GM18508 (cell line): ENCODE results near the gene LRRC3.

Experiments used
- ATAC-seq: cut with Tn5 transposase; IDR thresholded peaks from one replicate; pipeline ENCODE4 v1.9.1; 2021; ENCODE audit warnings: moderate number of reproducible peaks; ENCODE audit not compliant: insufficient read depth, unreplicated experiment

The LRRC3 gene

GRCh38 chr21:44455524-44456213 is 359 bp downstream of the LRRC3 start:
- no peak for ATAC-seq

DNA sequence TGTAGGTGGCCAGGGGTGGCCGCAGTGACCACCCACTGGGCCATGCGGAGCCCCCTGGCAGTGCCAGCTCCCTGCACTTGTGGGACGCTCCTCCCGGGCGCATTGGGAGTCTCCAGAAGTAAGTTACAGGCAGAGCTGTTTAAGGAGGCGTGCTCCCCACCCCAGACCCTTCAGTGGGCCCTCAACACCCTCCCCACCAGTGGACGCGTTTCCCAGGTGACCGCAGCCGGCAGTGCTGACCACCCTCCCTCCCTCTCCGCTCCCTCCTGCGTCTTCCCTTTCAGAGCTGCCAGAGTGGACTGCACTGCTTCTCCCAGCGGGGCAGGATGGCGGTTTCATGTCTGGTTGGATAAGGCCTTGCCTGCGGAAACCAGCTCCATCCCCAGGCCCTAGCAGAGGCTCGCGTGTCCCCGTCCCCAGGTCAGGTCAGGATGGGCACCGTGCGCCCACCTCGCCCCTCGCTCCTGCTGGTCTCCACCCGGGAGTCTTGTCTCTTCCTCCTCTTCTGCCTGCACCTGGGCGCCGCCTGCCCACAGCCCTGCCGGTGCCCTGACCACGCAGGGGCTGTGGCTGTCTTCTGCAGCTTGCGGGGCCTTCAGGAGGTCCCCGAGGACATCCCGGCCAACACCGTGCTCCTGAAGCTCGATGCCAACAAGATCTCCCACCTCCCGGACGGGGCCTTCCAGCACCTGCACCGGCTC is 1.1 kb downstream of the LRRC3 start:
- ATAC-seq: no peak

DNA sequence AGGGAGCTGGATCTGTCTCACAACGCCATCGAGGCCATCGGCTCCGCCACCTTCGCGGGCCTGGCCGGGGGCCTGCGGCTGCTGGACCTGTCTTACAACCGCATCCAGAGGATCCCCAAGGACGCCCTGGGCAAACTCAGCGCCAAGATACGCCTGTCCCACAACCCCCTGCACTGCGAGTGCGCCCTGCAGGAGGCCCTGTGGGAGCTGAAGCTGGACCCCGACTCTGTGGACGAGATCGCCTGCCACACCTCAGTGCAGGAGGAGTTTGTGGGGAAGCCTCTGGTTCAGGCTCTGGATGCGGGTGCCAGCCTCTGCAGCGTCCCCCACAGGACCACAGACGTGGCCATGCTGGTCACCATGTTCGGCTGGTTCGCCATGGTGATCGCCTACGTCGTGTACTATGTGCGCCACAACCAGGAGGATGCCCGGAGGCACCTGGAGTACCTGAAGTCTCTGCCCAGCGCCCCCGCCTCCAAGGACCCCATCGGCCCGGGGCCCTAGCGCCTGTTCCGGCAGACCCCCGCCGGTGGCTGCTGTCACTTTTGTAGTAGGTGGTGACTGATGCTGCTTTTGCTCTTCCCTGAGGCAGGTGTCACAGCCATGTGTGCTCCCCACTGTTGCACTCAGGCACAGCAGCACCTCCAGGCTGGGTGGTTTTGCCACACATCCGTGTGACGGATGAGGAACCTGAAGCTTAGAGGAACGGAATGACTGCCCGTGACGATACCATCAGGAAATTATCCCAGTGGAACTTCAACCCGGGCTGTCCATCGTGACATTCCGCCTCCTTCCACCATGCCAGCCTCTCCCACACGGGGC is 1.8 kb downstream of the LRRC3 start:
- ATAC-seq: no peak

DNA sequence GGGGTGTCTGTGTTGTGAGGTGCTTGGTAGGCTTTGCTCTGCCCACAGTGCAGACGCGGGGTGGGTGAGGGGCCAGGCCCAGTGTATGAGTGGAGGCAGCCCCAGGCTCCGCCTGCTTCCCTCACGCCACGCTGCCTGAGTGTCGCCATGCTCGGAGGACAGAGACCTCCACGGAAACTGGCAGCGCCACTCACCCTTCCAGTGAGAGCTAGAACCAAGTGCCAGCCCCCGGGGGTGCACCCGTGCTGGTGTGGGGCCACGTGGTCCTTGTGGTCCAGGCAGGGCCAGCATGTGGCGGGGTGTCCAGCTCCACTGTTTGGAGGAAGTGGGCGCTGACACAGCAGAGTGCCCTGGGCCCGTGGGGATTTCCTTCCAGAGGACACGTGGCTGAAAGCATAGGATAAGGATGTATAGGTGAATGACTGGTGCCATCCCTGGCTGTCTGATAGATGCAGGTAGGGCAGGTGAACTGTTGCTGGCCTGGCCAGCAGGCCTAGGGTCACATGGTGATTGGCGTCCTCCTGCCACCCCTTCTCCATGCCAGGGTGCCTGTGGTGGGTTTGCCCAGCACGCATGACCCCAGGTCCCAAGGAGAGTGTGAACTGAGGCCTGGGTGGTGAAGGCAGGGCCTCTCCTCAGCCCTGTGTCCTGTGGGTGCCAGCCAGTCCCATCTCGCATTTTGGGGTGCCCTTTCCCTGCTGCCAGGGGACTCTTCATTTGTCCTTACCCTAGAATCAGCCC is 3.8 kb downstream of the LRRC3 start:
- ATAC-seq: no peak

DNA sequence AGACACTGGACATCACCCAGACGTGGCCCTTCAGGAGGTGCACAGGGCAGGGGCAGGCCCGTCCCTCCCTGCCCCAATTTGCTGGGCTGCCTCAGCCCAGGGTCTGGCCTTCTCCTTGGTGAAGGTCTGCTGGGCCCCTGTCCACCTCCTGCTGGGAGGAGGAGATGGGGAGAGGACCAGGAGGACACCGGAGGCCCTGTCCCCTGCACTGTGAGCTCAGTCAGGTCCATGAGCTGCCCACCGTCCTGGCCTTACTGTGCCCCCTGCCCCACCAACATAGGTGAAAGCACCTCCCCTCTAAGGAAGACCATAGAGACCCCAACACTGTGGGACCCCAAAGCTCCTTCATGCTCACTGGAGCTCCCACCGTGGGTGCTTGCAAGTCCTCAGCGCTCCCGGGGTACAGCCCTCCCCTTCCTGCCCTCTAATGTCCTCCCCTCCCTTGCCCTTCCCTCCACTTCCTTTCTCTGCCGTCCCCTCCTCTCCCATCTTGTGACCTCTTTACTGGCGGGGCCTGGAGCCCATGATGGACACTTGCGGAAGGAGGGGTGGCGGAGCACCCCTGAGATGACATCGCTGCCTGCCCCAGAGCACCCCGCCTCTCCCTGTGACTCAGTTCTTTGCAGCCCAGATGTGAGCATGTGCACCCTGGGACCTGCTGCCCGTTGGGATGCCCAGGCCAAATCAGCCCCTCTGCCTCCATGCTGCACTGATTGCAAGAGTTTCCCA is 4.6 kb downstream of the LRRC3 start:
- ATAC-seq: no peak

DNA sequence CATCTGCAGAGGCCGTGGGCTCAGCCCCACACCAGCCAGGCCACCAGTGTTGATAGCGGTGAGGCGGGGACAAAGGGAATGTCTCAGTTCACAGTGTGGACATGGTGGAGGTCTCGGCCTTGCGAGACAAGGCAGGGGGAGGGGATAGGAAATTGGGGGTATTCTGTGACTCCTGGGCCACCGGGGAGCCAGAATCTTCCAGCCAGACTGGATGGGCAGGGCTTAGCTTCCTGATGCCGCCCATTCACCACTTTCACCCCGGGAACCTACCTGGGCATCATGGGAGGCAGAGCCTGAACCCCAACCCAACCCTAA is 5.1 kb downstream of the LRRC3 start:
- ATAC-seq: no peak

DNA sequence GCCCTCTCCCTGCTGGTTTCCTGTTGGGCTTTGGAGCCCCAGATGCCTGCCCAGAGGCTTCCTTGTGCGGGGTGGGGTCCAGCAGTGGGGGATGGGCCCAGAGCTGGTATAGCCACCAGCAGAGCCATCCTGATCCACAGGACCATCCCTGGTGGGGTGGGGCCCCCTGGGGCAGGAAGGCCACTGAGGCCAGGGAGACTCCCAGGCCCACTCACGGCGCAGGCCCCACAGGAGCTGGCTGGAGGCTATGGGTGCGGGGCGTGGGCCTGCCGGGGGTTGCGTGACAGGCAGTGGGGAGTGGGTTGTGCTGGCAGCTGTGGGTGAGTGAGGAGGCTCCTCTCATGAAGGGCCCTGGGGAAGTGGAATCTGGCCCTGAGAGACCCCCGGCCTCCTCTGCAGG is 5.7 kb downstream of the LRRC3 start:
- no peak for ATAC-seq

- ATAC-seq: no peak
These were observed 6.2 kb downstream of the LRRC3 start for GRCh38 chr21:44461464-44462001.

DNA sequence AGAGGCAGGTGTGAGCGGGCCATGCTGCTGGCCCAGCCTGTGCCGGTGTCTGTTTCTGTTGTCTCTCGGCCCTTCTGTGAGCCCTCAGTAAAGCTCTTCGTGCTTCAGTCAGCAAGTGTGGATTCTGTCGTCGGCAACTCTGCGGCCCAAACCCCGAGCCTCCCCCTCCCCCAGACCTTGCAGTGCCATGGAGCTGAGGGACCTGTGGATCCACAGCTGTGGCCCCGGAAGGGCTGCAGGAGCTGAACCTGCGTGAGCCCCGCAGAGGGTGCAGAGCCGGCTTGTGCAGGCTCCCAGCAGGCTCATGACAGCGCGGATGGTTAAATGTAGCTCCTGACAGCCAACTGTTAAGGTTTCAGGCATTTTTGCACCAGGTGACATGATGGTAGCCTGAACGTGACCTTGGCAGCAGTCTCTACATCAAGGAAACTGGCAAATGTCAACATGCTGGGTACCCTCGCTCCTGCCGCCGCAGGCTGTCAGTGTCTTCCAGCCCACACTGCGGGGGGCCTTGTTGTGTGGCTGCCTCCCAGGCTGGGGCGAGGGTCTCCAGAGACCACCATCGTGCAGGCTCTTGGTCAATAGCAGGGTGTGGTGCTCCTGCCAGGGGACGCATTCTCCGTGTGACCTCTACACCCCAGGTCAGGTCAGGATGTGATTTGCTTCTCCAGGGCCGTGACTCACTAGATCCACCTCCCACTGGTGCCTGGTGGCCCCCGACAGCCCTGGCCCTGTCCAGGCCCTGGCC is 7.0 kb downstream of the LRRC3 start:
- ATAC-seq: no peak

- ATAC-seq: no peak
These were observed 7.5 kb downstream of the LRRC3 start for GRCh38 chr21:44462834-44463200.

DNA sequence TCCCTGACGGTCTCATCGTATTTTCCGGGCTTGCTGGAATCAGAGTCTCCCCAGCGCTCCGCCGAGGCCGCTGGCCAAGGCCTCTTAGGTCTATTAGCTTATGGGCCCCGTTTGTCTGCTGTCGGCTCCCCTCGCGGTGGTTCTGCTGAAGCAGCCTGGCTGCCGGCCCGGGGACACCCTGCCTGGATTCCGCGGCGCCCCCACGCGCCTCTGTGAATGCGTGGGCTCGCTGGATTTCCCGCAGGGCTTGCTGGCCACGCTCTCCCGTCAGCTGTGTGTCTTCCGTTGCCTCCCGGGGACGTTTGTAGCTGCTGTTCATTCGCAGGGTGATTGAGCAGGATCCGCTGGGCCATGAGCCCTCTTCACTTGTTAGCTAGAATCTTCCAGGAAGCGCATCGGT is 8.4 kb downstream of the LRRC3 start:
- ATAC-seq: no peak

GRCh38 chr21:44464351-44464750 is 9.0 kb downstream of the LRRC3 start:
- no peak for ATAC-seq

- no peak for ATAC-seq
These were observed 11.1 kb downstream of the LRRC3 start for GRCh38 chr21:44466351-44466954.

GRCh38 chr21:44466996-44467858 is 11.9 kb downstream of the LRRC3 start:
- ATAC-seq: no peak

DNA sequence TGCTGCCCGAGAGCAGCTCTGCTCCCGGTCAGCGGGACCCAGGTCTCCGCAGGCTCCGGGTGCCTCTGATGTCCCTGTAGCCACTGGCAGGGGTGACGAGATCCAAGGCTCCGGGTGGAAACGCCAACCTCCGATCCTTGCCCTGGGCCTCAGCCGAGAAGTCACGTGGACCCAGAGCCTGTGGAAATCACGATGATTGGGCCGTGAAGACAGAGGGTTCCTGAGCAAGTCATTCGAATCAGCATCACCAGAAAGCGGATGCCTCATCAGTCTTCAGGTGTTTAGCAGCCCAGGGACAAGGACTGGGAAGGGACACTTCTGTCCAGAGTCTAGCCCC is 12.5 kb downstream of the LRRC3 start:
- ATAC-seq: no peak

GRCh38 chr21:44471341-44471740 is 16.0 kb downstream of the LRRC3 start:
- no peak for ATAC-seq

DNA sequence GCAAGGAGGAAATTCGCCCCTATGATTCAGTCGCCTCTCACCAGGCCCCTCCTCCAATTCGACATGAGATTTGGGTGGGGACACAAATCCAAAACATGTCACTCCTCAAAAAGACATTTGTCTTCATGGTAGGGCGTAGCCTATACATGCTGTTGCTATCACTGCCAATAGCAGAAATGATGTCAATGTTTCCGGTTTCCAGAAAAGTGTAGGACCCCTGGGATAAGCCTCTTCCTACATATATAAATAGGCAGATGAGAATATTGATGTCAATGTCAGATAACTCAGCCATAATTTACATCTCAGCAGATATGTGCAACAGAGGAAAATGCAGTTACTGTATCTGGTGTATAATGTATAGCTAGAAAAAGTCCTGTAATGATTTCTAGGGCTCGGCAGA is 16.7 kb downstream of the LRRC3 start:
- ATAC-seq: no peak

DNA sequence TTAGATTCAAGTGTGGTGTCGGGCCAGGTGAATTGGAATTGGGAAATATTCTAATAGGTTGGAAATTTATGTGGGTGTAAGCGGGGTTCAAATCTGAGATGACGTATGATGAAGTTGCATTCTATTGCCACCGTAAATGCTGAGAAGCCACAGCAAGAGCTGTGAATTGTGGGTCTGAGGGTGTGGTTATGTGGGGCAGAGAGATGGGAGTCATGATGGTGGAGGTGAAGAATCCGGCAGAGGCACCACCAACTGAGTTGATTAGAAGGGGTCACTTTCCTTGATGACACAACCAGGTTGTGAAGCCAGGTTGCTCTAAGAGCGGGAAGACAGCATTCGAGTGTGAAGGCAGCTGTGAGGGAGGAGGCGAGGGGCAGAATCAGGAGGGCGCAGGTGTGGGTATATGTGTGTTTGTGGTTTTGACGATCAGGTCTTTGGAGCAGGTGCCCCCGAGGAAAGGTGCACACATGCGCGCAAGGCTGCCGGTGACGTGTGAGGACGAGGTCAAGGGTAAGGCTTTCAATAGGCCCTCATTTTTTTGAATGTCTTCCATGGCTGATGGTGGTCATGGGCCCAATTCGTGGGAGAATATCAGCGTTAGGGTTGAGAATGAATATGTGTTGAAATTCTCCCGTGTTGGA is 18.7 kb downstream of the LRRC3 start:
- no peak for ATAC-seq
